Endometrial microvascular endothelial cells (primary cell): ENCODE measurements around the gene OPCML. TPM values are rescaled to one million over a fixed set of nuclear protein-coding genes. Genes with fewer than 3 reads are reported as not detected.

ENCODE experiments used
- in situ Hi-C: cut with HindIII; loops from 2 replicates; pipeline ENCODE4 v1.10.0; 2017; ENCODE audit warnings: low sequenced_read_pairs, low pct_unique_long_range_greater_than_20kb; ENCODE audit errors: inconsistent ontology term
- total RNA-seq: library from RNA; depleted of rRNA; stranded (reverse); fragments of >200 nt; gene quantifications from one replicate; pipeline ENCODE4 v1.2.3, GENCODE V29; 2015; ENCODE audit errors: inconsistent ontology term

The OPCML gene
- total RNA-seq, 1 donor from 2014 or later: not detected

GRCh38 chr11:133227632-133228111 is 304.6 kb downstream of the OPCML start:
- in situ Hi-C loops: no loop called here

- in situ Hi-C loops: loop anchor here (5.0 kb wide), 1 partner anchor 42 kb away; no protein-coding TSS in a partner anchor
These were observed 308.0 kb downstream of the OPCML start for GRCh38 chr11:133224271-133224670.

GRCh38 chr11:133222425-133223330 is 309.6 kb downstream of the OPCML start:
- in situ Hi-C loops: loop anchor here (5.0 kb wide), 1 partner anchor 40 kb away; no protein-coding TSS in a partner anchor

GRCh38 chr11:133219543-133219942 is 312.8 kb downstream of the OPCML start:
- in situ Hi-C loops: no loop called here

GRCh38 chr11:133216813-133217212 is 315.5 kb downstream of the OPCML start:
- in situ Hi-C loops: no loop called here

- in situ Hi-C loops: no loop called here
These were observed 316.6 kb downstream of the OPCML start for GRCh38 chr11:133215596-133216230.

- in situ Hi-C loops: no loop called here
These were observed 317.7 kb downstream of the OPCML start for GRCh38 chr11:133214646-133215045.

- in situ Hi-C loops: no loop called here
These were observed 320.1 kb downstream of the OPCML start for GRCh38 chr11:133212201-133212600.

- in situ Hi-C loops: no loop called here
These were observed 324.3 kb downstream of the OPCML start for GRCh38 chr11:133207995-133208394.

GRCh38 chr11:133206313-133207005 is 325.8 kb downstream of the OPCML start:
- in situ Hi-C loops: no loop called here

- in situ Hi-C loops: no loop called here
These were observed 328.1 kb downstream of the OPCML start for GRCh38 chr11:133204158-133204557.

GRCh38 chr11:133202816-133203215 is 329.5 kb downstream of the OPCML start:
- in situ Hi-C loops: no loop called here

GRCh38 chr11:133198438-133198837 is 333.9 kb downstream of the OPCML start:
- in situ Hi-C loops: no loop called here

GRCh38 chr11:133197425-133197824 is 334.9 kb downstream of the OPCML start:
- in situ Hi-C loops: no loop called here

GRCh38 chr11:133191931-133192330 is 340.4 kb downstream of the OPCML start:
- in situ Hi-C loops: no loop called here

- in situ Hi-C loops: loop anchor here (5.0 kb wide), 1 partner anchor 41 kb away; no protein-coding TSS in a partner anchor
These were observed 350.6 kb downstream of the OPCML start for GRCh38 chr11:133181667-133182066.

- in situ Hi-C loops: loop anchor here (5.0 kb wide), 1 partner anchor 41 kb away; no protein-coding TSS in a partner anchor
These were observed 351.2 kb downstream of the OPCML start for GRCh38 chr11:133181066-133181465.

GRCh38 chr11:133180201-133180600 is 352.1 kb downstream of the OPCML start:
- in situ Hi-C loops: loop anchor here (5.0 kb wide), 1 partner anchor 42 kb away; no protein-coding TSS in a partner anchor

GRCh38 chr11:133176748-133177147 is 355.6 kb downstream of the OPCML start:
- in situ Hi-C loops: no loop called here
